PC-9 (cell line): ENCODE measurements around the gene CD109. TPM values are rescaled to one million over a fixed set of nuclear protein-coding genes. Genes with fewer than 3 reads are reported as not detected.
"Not testable (repeated sequence)": the region's sequence is repeated elsewhere in the genome, so short reads cannot be mapped to it uniquely, and the experiment has no call there.

Experiments
- BruUV-seq: library from RNA; stranded (reverse); fragments of 400-500 nt; replicated peaks from 2 replicates; lab custom pipeline; 2021; lab: Mats Ljungman, UMichigan
- CTCF ChIA-PET: fragments of 300-600 bp; sonication (Branson Sonifier 250); formaldehyde crosslinking; loops from one replicate; lab custom pipeline; 2022; ENCODE audit warnings: antibody characterized with exemption; lab: Charles Lee
- POLR2A ChIA-PET: fragments of 300-600 bp; sonication (Branson Sonifier 250); formaldehyde crosslinking; loops from one replicate; lab custom pipeline; 2022; ENCODE audit warnings: antibody characterized with exemption; ENCODE audit not compliant: unreplicated experiment; lab: Charles Lee
- DNase-seq, 2 experiments: peaks; one replicate each; pipeline versions ENCODE4 v3.0.0 to v3.0.0-alpha.2; 2015 to 2022; ENCODE audit warnings: mixed read lengths in 1 of 2
- H2AFZ ChIP-seq: fragments of 200-600 bp; sonication (generic); 2 replicates; pipeline ENCODE4 v1.8.1; 2017; ENCODE audit warnings: antibody characterized with exemption
- H3F3A ChIP-seq: fragments of 200-600 bp; sonication (generic); 2 replicates; pipeline ENCODE4 v1.8.1; 2017; ENCODE audit warnings: antibody characterized with exemption, mild to moderate bottlenecking, low read depth; ENCODE audit not compliant: insufficient read depth
- H3K27ac ChIP-seq: fragments of 200-600 bp; sonication (generic); 2 replicates; pipeline ENCODE4 v1.6.1; 2016; ENCODE audit warnings: mixed run types
- H3K27me3 ChIP-seq: fragments of 200-600 bp; sonication (generic); 2 replicates; pipeline ENCODE4 v1.6.1; 2016; ENCODE audit warnings: low read depth, mixed run types; ENCODE audit not compliant: insufficient read depth
- H3K36me3 ChIP-seq: fragments of 200-600 bp; sonication (generic); 2 replicates; pipeline ENCODE4 v1.6.1; 2016; ENCODE audit warnings: low read depth, mixed run types
- H3K4me1 ChIP-seq: fragments of 200-600 bp; sonication (generic); replicated peaks from 2 replicates; pipeline ENCODE4 v1.6.1; 2016; ENCODE audit warnings: mixed run types; ENCODE audit not compliant: insufficient read depth
- H3K4me2 ChIP-seq: fragments of 200-600 bp; sonication (generic); 2 replicates; pipeline ENCODE4 v1.6.1; 2017; ENCODE audit warnings: mixed run types
- H3K4me3 ChIP-seq: fragments of 200-600 bp; sonication (generic); 2 replicates; pipeline ENCODE4 v1.6.1; 2016; ENCODE audit warnings: mixed run types
- H3K79me2 ChIP-seq: fragments of 200-600 bp; sonication (generic); 2 replicates; pipeline ENCODE4 v1.6.1; 2017; ENCODE audit warnings: low read depth, mixed run types
- H3K9me2 ChIP-seq: fragments of 200-600 bp; sonication (generic); 2 replicates; pipeline ENCODE4 v1.8.1; 2017; ENCODE audit warnings: mild to moderate bottlenecking; ENCODE audit not compliant: insufficient read depth
- H3K9me3 ChIP-seq: fragments of 200-600 bp; sonication (generic); 2 replicates; pipeline ENCODE4 v1.8.1; 2016; ENCODE audit warnings: low read depth; ENCODE audit not compliant: insufficient read depth
- H4K20me1 ChIP-seq: fragments of 200-600 bp; sonication (generic); 2 replicates; pipeline ENCODE4 v1.8.1; 2017; ENCODE audit not compliant: insufficient read depth
- CTCF ChIP-seq: fragments of 200-600 bp; sonication (generic); conservative IDR thresholded peaks from 2 replicates; pipeline ENCODE4 v1.6.1; 2017; ENCODE audit warnings: mixed run types, antibody characterized with exemption, mild to moderate bottlenecking, moderate library complexity
- EZH2 ChIP-seq: fragments of 200-600 bp; sonication (generic); IDR thresholded peaks from 2 replicates; pipeline ENCODE4 v1.8.0; 2017; ENCODE audit warnings: antibody characterized with exemption, low read depth
- intact Hi-C: fragments of 100-400 bp; cut with micrococcal nuclease; formaldehyde crosslinking; loops from one replicate; pipeline ENCODE4 v1.10.0; 2022; ENCODE audit not compliant: unreplicated experiment
- total RNA-seq: library from RNA; stranded (reverse); gene quantifications from 2 replicates; pipeline ENCODE4 v1.2.3, GENCODE V29; 2021

The CD109 gene
- total RNA-seq, 1 experiment from 2014 or later, result 50.7 TPM

- intact Hi-C loops, result loop anchor here (1.0 to 10.0 kb wide), 4 partner anchors 37 to 1529 kb away; partner anchors contain the start of gene COL12A1
- no peaks in the 10 kb centered on the region for H4K20me1 ChIP-seq
- no TSS peak for BruUV-seq
- H3K4me1 ChIP-seq, result peaks cover 16% of the 10 kb centered on the region
- H3K27me3 ChIP-seq, result no peaks in the 10 kb centered on the region
- ChIA-PET CTCF (interaction anchor here (2.4 kb wide), 1 partner anchor 57 kb away, joined by 16 read pairs; no protein-coding TSS in a partner anchor), POLR2A (interaction anchor here (0.6 kb wide), 2 partner anchors 16 to 586 kb away, joined by 4 read pairs; no protein-coding TSS in a partner anchor)
- H3F3A ChIP-seq, result peaks cover 13% of the 10 kb centered on the region
- H3K9me3 ChIP-seq, result no peaks in the 10 kb centered on the region
- peak; percentile 96 for TF ChIP-seq CTCF
- no peak for TF ChIP-seq EZH2
- no peaks in the 10 kb centered on the region for H3K9me2 ChIP-seq
- no peaks in the 10 kb centered on the region for H3K79me2 ChIP-seq
- no peak overlapping the region for H3K27ac ChIP-seq
- peak; percentile 70 to 81 for DNase-seq
- no peaks in the 10 kb centered on the region for H3K36me3 ChIP-seq
- H3K4me2 ChIP-seq, result no peak overlapping the region
- H2AFZ ChIP-seq, result no peak overlapping the region
- no peak overlapping the region for H3K4me3 ChIP-seq
Observed at GRCh38 chr6:73675466-73676098, 20.4 kb upstream of the CD109 start.

- CTCF ChIA-PET, result interaction anchor here (0.5 to 1.2 kb wide), 3 partner anchors 54 to 298 kb away, joined by 3 to 4 read pairs (median 3); no protein-coding TSS in a partner anchor
- Histone ChIP-seq H3K27ac (no peak overlapping the region), H3K9me3 (peaks cover 11% of the 10 kb centered on the region; the same call in 1 of the 2 replicates), H3K36me3 (no peaks in the 10 kb centered on the region), H2AFZ (no peak overlapping the region), H3K27me3 (no peaks in the 10 kb centered on the region), H3K9me2 (no peaks in the 10 kb centered on the region), H4K20me1 (no peaks in the 10 kb centered on the region), H3F3A (peaks cover 18% of the 10 kb centered on the region), H3K79me2 (no peaks in the 10 kb centered on the region), H3K4me1 (peaks cover 24% of the 10 kb centered on the region), H3K4me2 (no peak overlapping the region), H3K4me3 (no peak overlapping the region)
- TF ChIP-seq EZH2 (no peak), CTCF (no peak)
- intact Hi-C loops, result loop anchor here (5.0 to 10.0 kb wide), 3 partner anchors 33 to 1526 kb away; partner anchors contain the start of gene COL12A1
- POLR2A ChIA-PET, result interaction anchor here (0.6 kb wide), 1 partner anchor 25 kb away, joined by 9 read pairs; no protein-coding TSS in a partner anchor
- DNase-seq, result no peak
- BruUV-seq, result no TSS peak
Observed at GRCh38 chr6:73679009-73679408, 17.0 kb upstream of the CD109 start.

GRCh38 chr6:73679846-73680245 lies 16.2 kb upstream of the CD109 start:
- H3K9me2 ChIP-seq, H3K36me3 ChIP-seq, BruUV-seq, H3K27me3 ChIP-seq, H4K20me1 ChIP-seq, H3K79me2 ChIP-seq, DNase-seq, H2AFZ ChIP-seq, H3K4me3 ChIP-seq: not testable (repeated sequence)
- Histone ChIP-seq H3F3A (peaks cover 18% of the 10 kb centered on the region), H3K27ac (peak overlapping the region; percentile 27), H3K4me1 (peaks cover 24% of the 10 kb centered on the region), H3K9me3 (peaks cover 11% of the 10 kb centered on the region; the same call in 1 of the 2 replicates), H3K4me2 (peak overlapping the region; percentile 12; the same call in 1 of the 2 replicates)
- ChIA-PET POLR2A (interaction anchor here (0.5 to 1.0 kb wide), 3 partner anchors 15 to 164 kb away, joined by 4 to 7 read pairs (median 4); no protein-coding TSS in a partner anchor), CTCF (interaction anchor here (1.0 to 1.2 kb wide), 2 partner anchors 27 to 53 kb away, joined by 3 read pairs; no protein-coding TSS in a partner anchor)
- intact Hi-C loops, result loop anchor here (1.0 to 10.0 kb wide), 4 partner anchors 15 to 1525 kb away; partner anchors contain the start of gene COL12A1
